ENCODE data around the gene LPAR1. TPM values are rescaled to one million over a fixed set of nuclear protein-coding genes. Genes with fewer than 3 reads are reported as not detected.

Gene LPAR1
- total and polyA plus RNA-seq, 9 of the 15 experiments (the other 6 are each of a cell fraction or from before 2014, with no cell fraction given) = 0.13 TPM; not detected in 8

DNA sequence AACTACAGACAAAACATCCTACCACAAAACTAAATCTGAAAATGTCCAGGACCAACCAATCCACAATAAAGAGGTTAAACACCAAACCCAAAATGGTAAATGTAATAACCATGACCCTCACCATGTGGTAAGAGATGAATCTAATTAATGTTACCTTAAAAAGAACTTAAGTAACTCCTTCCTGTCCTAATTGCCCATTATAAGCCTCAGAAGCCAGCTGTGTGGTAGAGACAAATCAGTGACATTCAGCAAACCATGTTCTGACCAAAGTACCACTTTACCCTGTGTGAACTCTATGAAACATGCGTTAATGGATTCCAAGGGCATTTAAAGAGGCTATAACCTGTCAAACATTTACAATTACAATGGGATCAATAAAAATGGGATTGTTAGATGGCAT lies 25.0 kb downstream of the LPAR1 start (continued):
- TF ChIP-seq CHD4 (IDR thresholded peaks at IDR 0.05; ENCODE audit: insufficient read depth, insufficient replicate concordance, low read depth, low read length, poor library complexity, severe bottlenecking) = no peak

- Histone ChIP-seq H4K20me1 (replicated peaks; ENCODE audit: control insufficient read depth, insufficient read depth, low read length) (no peaks in the 10 kb centered on the region), H3K4me3 (no peak overlapping the region), H3K27me3 (ENCODE audit: control insufficient read depth in 2 of 2, insufficient read depth in 2 of 2, low read length in 2 of 2) (no peaks in the 10 kb centered on the region), H3K9ac (ENCODE audit: insufficient read depth in 1 of 2, low read depth in 2 of 2, low read length in 2 of 2) (no peak overlapping the region), H3K4me1 (replicated peaks in 1 of 2; ENCODE audit: control insufficient read depth in 2 of 2, insufficient read depth in 2 of 2, low read length in 2 of 2) (no peaks in the 10 kb centered on the region), H2AFZ (ENCODE audit: low read depth, low read length) (no peak overlapping the region), H3K36me3 (ENCODE audit: control insufficient read depth, insufficient read depth, low read length) (no peaks in the 10 kb centered on the region), H3K4me2 (ENCODE audit: insufficient read depth, low read length) (no peak overlapping the region), H3K27ac (ENCODE audit: extremely low read depth, low read depth, low read length) (no peak overlapping the region), H3K9me3 (replicated peaks; ENCODE audit: control insufficient read depth, insufficient read depth, low read depth, low read length) (no peaks in the 10 kb centered on the region; the same call in 1 of the 2 replicates), H3K79me2 (ENCODE audit: control insufficient read depth, insufficient read depth, low read length) (no peaks in the 10 kb centered on the region), H3K9me1 (ENCODE audit: control insufficient read depth, insufficient read depth, low read length) (no peaks in the 10 kb centered on the region)
- ChIA-PET CTCF (ENCODE audit: low intra/inter-chr PET ratio) (no interaction called here), POLR2A (no interaction called here)
- ATAC-seq = no peak
- BruUV-seq (replicated peaks) = no TSS peak
- WGBS (ENCODE audit: insufficient coverage, low coverage, missing lambda C conversion rate) = 0% methylated on average over 7 of the region's 7 CpGs
- intact Hi-C loops (cut with micrococcal nuclease) (no loop called here), in situ Hi-C loops (cut with MboI) (no loop called here)
- no peak for FAIRE-seq
- no peak for DNase-seq (ENCODE audit: extremely low read depth in 1 of 4, low spot score in 3 of 4)
- TF ChIP-seq ZNF778 (CRISPR knock-in tag; IDR thresholded peaks at IDR 0.05) (no peak), GATAD2A (IDR thresholded peaks at IDR 0.05) (no peak), TBP (optimal IDR thresholded peaks at IDR 0.05; ENCODE audit: low read depth, low read length) (no peak), HNRNPH1 (optimal IDR thresholded peaks at IDR 0.05; ENCODE audit: low read depth, low read length) (no peak), GATA2 (CRISPR knock-in tag; IDR thresholded peaks at IDR 0.05) (no peak), RBM17 (IDR thresholded peaks at IDR 0.05; ENCODE audit: borderline replicate concordance, low read depth, low read length) (no peak)
- TF ChIP-seq, protein P1, sequence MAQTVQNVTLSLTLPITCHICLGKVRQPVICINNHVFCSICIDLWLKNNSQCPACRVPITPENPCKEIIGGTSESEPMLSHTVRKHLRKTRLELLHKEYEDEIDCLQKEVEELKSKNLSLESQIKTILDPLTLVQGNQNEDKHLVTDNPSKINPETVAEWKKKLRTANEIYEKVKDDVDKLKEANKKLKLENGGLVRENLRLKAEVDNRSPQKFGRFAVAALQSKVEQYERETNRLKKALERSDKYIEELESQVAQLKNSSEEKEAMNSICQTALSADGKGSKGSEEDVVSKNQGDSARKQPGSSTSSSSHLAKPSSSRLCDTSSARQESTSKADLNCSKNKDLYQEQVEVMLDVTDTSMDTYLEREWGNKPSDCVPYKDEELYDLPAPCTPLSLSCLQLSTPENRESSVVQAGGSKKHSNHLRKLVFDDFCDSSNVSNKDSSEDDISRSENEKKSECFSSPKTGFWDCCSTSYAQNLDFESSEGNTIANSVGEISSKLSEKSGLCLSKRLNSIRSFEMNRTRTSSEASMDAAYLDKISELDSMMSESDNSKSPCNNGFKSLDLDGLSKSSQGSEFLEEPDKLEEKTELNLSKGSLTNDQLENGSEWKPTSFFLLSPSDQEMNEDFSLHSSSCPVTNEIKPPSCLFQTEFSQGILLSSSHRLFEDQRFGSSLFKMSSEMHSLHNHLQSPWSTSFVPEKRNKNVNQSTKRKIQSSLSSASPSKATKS (CRISPR knock-in tag; IDR thresholded peaks at IDR 0.05) = no peak
- TF ChIP-seq, protein P2, sequence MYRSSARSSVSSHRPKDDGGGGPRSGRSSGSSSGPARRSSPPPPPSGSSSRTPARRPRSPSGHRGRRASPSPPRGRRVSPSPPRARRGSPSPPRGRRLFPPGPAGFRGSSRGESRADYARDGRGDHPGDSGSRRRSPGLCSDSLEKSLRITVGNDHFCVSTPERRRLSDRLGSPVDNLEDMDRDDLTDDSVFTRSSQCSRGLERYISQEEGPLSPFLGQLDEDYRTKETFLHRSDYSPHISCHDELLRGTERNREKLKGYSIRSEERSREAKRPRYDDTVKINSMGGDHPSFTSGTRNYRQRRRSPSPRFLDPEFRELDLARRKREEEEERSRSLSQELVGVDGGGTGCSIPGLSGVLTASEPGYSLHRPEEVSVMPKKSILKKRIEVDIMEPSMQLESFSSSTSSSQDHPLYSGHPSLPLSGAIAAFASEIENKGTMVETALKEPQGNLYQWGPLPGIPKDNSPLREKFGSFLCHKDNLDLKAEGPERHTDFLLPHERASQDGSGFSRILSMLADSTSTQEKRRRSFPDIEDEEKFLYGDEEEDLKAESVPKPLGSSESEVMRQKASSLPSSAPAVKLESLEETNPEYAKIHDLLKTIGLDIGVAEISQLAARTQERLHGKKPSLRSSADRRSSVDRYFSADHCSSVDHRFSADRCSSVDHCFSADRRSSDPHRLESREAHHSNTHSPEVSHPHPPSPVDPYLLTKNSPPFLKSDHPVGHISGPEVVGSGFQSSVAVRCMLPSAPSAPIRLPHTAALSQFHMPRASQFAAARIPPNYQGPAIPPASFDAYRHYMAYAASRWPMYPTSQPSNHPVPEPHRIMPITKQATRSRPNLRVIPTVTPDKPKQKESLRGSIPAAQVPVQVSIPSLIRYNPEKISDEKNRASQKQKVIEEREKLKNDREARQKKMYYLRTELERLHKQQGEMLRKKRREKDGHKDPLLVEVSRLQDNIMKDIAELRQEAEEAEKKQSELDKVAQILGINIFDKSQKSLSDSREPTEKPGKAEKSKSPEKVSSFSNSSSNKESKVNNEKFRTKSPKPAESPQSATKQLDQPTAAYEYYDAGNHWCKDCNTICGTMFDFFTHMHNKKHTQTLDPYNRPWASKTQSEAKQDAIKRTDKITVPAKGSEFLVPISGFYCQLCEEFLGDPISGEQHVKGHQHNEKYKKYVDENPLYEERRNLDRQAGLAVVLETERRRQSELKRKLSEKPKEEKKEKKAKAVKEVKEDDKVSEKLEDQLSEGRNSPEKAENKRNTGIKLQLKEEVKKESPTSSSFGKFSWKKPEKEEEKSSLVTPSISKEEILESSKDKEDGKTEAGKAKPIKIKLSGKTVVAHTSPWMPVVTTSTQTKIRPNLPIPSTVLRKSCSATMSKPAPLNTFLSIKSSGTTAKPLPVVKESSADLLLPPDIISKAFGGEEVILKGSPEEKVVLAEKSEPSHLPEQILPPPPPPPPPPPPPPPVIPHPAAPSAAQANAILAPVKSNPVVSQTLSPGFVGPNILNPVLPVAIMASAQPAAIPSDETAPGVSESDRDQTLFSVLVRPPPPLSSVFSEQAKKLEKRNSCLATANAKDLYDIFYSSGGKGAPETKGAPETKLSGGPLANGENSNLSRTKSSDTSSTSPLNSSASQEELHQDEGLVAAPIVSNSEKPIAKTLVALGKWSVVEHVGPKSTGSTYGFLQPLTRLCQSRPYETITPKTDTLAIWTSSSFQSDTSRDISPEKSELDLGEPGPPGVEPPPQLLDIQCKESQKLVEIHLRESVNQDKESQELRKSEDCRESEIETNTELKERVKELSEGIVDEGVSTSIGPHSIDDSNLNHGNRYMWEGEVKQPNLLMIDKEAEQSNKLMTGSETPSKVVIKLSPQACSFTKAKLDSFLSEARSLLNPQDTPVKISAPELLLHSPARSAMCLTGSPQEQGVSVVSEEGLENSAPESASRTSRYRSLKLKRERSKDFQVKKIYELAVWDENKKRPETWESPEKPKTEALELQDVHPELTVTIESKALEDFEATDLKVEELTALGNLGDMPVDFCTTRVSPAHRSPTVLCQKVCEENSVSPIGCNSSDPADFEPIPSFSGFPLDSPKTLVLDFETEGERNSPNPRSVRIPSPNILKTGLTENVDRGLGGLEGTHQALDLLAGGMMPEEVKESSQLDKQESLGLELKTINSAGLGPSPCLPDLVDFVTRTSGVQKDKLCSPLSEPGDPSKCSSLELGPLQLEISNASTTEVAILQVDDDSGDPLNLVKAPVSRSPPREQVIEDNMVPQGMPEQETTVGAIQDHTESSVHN (IDR thresholded peaks at IDR 0.05; ENCODE audit: borderline replicate concordance in 1 of 2, low read depth in 1 of 2) = no peak
Observed at GRCh38 chr9:111008158-111009075, 29.9 kb downstream of the LPAR1 start.

Measured in K562 (cell line).